HCT116 (cell line): ENCODE data around the gene TTC16. TPM values are rescaled to one million over a fixed set of nuclear protein-coding genes. Genes with fewer than 3 reads are reported as not detected.

Source experiments
- ATAC-seq: fragments of 200-7000 bp; cut with Tn5 transposase; 2 replicates; pipeline ENCODE4 v1.9.1; 2020; ENCODE audit warnings: mild to moderate bottlenecking, moderate library complexity
- BruUV-seq: library from RNA; stranded (reverse); fragments of 400-500 nt; replicated peaks from 2 replicates; lab custom pipeline; 2021; lab: Mats Ljungman, UMichigan
- CTCF ChIA-PET: fragments of 300-600 bp; sonication (Branson Sonifier 250); formaldehyde crosslinking; loops from one replicate; lab custom pipeline; 2021; ENCODE audit warnings: antibody characterized with exemption; lab: Charles Lee
- POLR2A ChIA-PET: fragments of 300-600, 350-600 bp; sonication (Branson Sonifier 250); formaldehyde crosslinking; loops from one replicate; lab custom pipeline; 2021; ENCODE audit warnings: antibody characterized with exemption; lab: Charles Lee
- RAD21 ChIA-PET, 2 experiments: fragments of 300-600 bp; sonication (Branson Sonifier 250); formaldehyde crosslinking; loops; one replicate each; lab custom pipeline; 2023; ENCODE audit warnings: low total read pairs in 2 of 2; ENCODE audit not compliant: uncharacterized antibody in 2 of 2, unreplicated experiment in 2 of 2, low non-redundant PET in 1 of 2; lab: Charles Lee
- DNase-seq: peaks from one replicate; pipeline ENCODE4 v3.0.0-alpha.2; 2010; ENCODE audit warnings: low read depth, low spot score
- H2AFZ ChIP-seq: fragments of 200-600 bp; shearing (Covaris generic), sonication (generic); 2 replicates; pipeline ENCODE4 v1.6.1; 2017; ENCODE audit warnings: low read depth, mixed run types, mixed read lengths, antibody characterized with exemption, low read length; ENCODE audit not compliant: poor library complexity, severe bottlenecking
- H3K27ac ChIP-seq: 2 replicates; pipeline ENCODE4 v1.5.1; 2012; ENCODE audit warnings: low read depth, low read length
- H3K27me3 ChIP-seq: fragments of 200-600 bp; sonication (generic); 2 replicates; pipeline ENCODE4 v1.6.1; 2016; ENCODE audit warnings: mixed run types, low read length, mixed read lengths; ENCODE audit not compliant: insufficient read depth
- H3K36me3 ChIP-seq, 2 experiments: fragments of 200-500 bp in 1 of 2; fragments of 200-600 bp in 1 of 2; sonication (Bioruptor generic) in 1 of 2; sonication (generic) in 1 of 2; 2 replicates each; pipeline versions ENCODE4 v1.5.1 to v1.6.1; 2014 to 2016; ENCODE audit warnings: low read length in 2 of 2, inconsistent platforms in 1 of 2, mixed read lengths in 1 of 2, mixed run types in 1 of 2; ENCODE audit not compliant: insufficient read depth in 2 of 2, control insufficient read depth in 1 of 2
- H3K4me1 ChIP-seq, 2 experiments: fragments of 200-600 bp in 1 of 2; sonication (generic) in 1 of 2; 2 replicates each; pipeline versions ENCODE4 v1.5.1 to v1.6.1; 2012 to 2017; ENCODE audit warnings: low read length in 2 of 2, inconsistent platforms in 1 of 2, mild to moderate bottlenecking in 1 of 2, mixed read lengths in 1 of 2, mixed run types in 1 of 2, moderate library complexity in 1 of 2; ENCODE audit not compliant: insufficient read depth in 2 of 2, control insufficient read depth in 1 of 2
- H3K4me2 ChIP-seq: fragments of 200-600 bp; sonication (generic); 2 replicates; pipeline ENCODE4 v1.6.1; 2017; ENCODE audit warnings: mixed run types, low read length, mixed read lengths
- H3K4me3 ChIP-seq, 2 experiments: fragments of 200-600 bp in 1 of 2; sonication (generic) in 1 of 2; replicated peaks in 1 of 2; 2 replicates each; pipeline ENCODE4 v1.5.1; 2011 to 2016; ENCODE audit warnings: low read length in 2 of 2, control low read depth in 1 of 2, low read depth in 1 of 2, mild to moderate bottlenecking in 1 of 2, mixed read lengths in 1 of 2, mixed run types in 1 of 2
- H3K79me2 ChIP-seq: fragments of 200-600 bp; sonication (generic); 2 replicates; pipeline ENCODE4 v1.6.1; 2017; ENCODE audit warnings: mild to moderate bottlenecking, mixed run types, low read length, moderate library complexity, mixed read lengths; ENCODE audit not compliant: insufficient read depth
- H3K9ac ChIP-seq: fragments of 200-600 bp; sonication (generic); 2 replicates; pipeline ENCODE4 v1.6.1; 2016; ENCODE audit warnings: low read length, mixed read lengths
- H3K9me2 ChIP-seq: fragments of 200-600 bp; sonication (generic), shearing (Covaris generic); 2 replicates; pipeline ENCODE4 v1.6.1; 2017; ENCODE audit warnings: mixed run types, mild to moderate bottlenecking, moderate library complexity; ENCODE audit not compliant: insufficient read depth
- H3K9me3 ChIP-seq, 2 experiments: fragments of 200-500 bp in 1 of 2; fragments of 200-600 bp in 1 of 2; sonication (Bioruptor generic) in 1 of 2; sonication (generic) in 1 of 2; 2 replicates each; pipeline ENCODE4 v1.6.1; 2014 to 2017; ENCODE audit warnings: low read length in 2 of 2, mixed read lengths in 2 of 2, inconsistent platforms in 1 of 2, low read depth in 1 of 2, mild to moderate bottlenecking in 1 of 2, mixed run types in 1 of 2, moderate library complexity in 1 of 2; ENCODE audit not compliant: control insufficient read depth in 1 of 2, insufficient read depth in 1 of 2
- H4K20me1 ChIP-seq: fragments of 200-600 bp; sonication (generic), shearing (Covaris generic); 2 replicates; pipeline ENCODE4 v1.6.1; 2017; ENCODE audit warnings: mixed run types, mild to moderate bottlenecking, moderate library complexity; ENCODE audit not compliant: insufficient read depth
- ATF3 ChIP-seq: IDR thresholded peaks from 2 replicates; pipeline ENCODE4 v1.6.1; 2012
- EGR1 ChIP-seq: IDR thresholded peaks from 2 replicates; pipeline ENCODE4 v1.6.1; 2012; ENCODE audit warnings: low read depth
- ELF1 ChIP-seq: IDR thresholded peaks from 2 replicates; pipeline ENCODE4 v1.6.1; 2012; ENCODE audit warnings: low read depth, borderline replicate concordance
- EZH2phosphoT487 ChIP-seq: fragments of 200-600 bp; IDR thresholded peaks from 2 replicates; pipeline ENCODE4 v1.6.1; 2018; ENCODE audit warnings: antibody characterized with exemption, borderline replicate concordance
- FOSL1 ChIP-seq: IDR thresholded peaks from 2 replicates; pipeline ENCODE4 v1.6.1; 2012; ENCODE audit warnings: low read depth
- POLR2AphosphoS5 ChIP-seq: IDR thresholded peaks from 2 replicates; pipeline ENCODE4 v1.6.1; 2011; ENCODE audit warnings: mild to moderate bottlenecking, low read depth, low read length, moderate library complexity
- RAD21 ChIP-seq: IDR thresholded peaks from 2 replicates; pipeline ENCODE4 v1.6.1; 2012; ENCODE audit warnings: low read depth, mild to moderate bottlenecking
- REST ChIP-seq: IDR thresholded peaks from 2 replicates; pipeline ENCODE4 v1.6.1; 2012; ENCODE audit warnings: low read depth
- SIN3A ChIP-seq: IDR thresholded peaks from 2 replicates; pipeline ENCODE4 v1.6.1; 2012; ENCODE audit warnings: low read depth
- SP1 ChIP-seq: IDR thresholded peaks from 2 replicates; pipeline ENCODE4 v1.6.1; 2012; ENCODE audit warnings: low read depth
- TCF7L2 ChIP-seq: IDR thresholded peaks from 2 replicates; pipeline ENCODE4 v1.7.0; 2011; ENCODE audit warnings: borderline replicate concordance, inconsistent platforms; ENCODE audit not compliant: insufficient read depth, insufficient read length; ENCODE audit errors: extremely low read depth
- ZBTB33 ChIP-seq: IDR thresholded peaks from 2 replicates; pipeline ENCODE4 v1.6.1; 2011; ENCODE audit warnings: mild to moderate bottlenecking, low read length, moderate library complexity; ENCODE audit not compliant: insufficient replicate concordance; ENCODE audit errors: extremely low read depth
- ZFX ChIP-seq: fragments of 450-650 bp; IDR thresholded peaks from 2 replicates; pipeline ENCODE4 v1.6.1; 2017
- intact Hi-C: fragments of 100-400 bp; cut with micrococcal nuclease; formaldehyde crosslinking; loops from 2 replicates; pipeline ENCODE4 v1.10.0; 2022
- total RNA-seq: library from RNA; stranded (reverse); gene quantifications from one replicate; pipeline ENCODE4 v1.2.1, GENCODE V29; 2021; ENCODE audit not compliant: unreplicated experiment

Gene TTC16
- total RNA-seq, 1 experiment from 2014 or later = not detected

- H3K9ac ChIP-seq = no peak overlapping the region
- no TSS peak for BruUV-seq
- no peaks in the 10 kb centered on the region for H3K9me3 ChIP-seq
- 0 out of 4 replicates have a peak, but pooled peaks cover 0 to 4% of the 10 kb centered on the region in 2 experiments for H3K36me3 ChIP-seq
- ATAC-seq = no peak
- POLR2A ChIA-PET = no interaction called here
- no peak overlapping the region for H3K4me2 ChIP-seq
- peaks cover 9 to 19% of the 10 kb centered on the region in 2 experiments for H3K4me1 ChIP-seq
- CTCF ChIA-PET = no interaction called here
- H2AFZ ChIP-seq = no peak overlapping the region
- no peaks in the 10 kb centered on the region for H3K79me2 ChIP-seq
- intact Hi-C loops = no loop called here
- RAD21 ChIA-PET = no interaction called here
- no peaks in the 10 kb centered on the region for H4K20me1 ChIP-seq
- no peak for DNase-seq
- no peaks in the 10 kb centered on the region for H3K27me3 ChIP-seq
- TF ChIP-seq ELF1 (no peak), SIN3A (0 out of 2 replicates have a peak, but pooled peaks have one; percentile 15), RAD21 (no peak), EZH2phosphoT487 (no peak), ATF3 (no peak), FOSL1 (no peak)
- no peak overlapping the region for H3K27ac ChIP-seq
- H3K4me3 ChIP-seq = no peak overlapping the region
- H3K9me2 ChIP-seq = no peaks in the 10 kb centered on the region
Observed at GRCh38 chr9:127694890-127695720, 20.8 kb upstream of the TTC16 start.

- Histone ChIP-seq H3K27ac (no peak overlapping the region), H3K9me3 (no peaks in the 10 kb centered on the region), H3K4me3 (no peak overlapping the region), H3K27me3 (no peaks in the 10 kb centered on the region), H3K9ac (no peak overlapping the region), H2AFZ (no peak overlapping the region), H3K4me1 (peaks cover 20 to 38% of the 10 kb centered on the region in 2 experiments), H3K36me3 (no peaks in the 10 kb centered on the region), H3K4me2 (no peak overlapping the region), H4K20me1 (no peaks in the 10 kb centered on the region), H3K9me2 (no peaks in the 10 kb centered on the region), H3K79me2 (no peaks in the 10 kb centered on the region)
- ChIA-PET CTCF (interaction anchor here (0.6 kb wide), 1 partner anchor 172 kb away, joined by 4 read pairs; no protein-coding TSS in a partner anchor), RAD21 (no interaction called here), POLR2A (no interaction called here)
- DNase-seq (no peak), ATAC-seq (no peak)
- no TSS peak for BruUV-seq
- intact Hi-C loops = no loop called here
- TF ChIP-seq ATF3 (no peak), TCF7L2 (no peak), RAD21 (no peak), ZBTB33 (no peak), ZFX (no peak), SP1 (no peak), POLR2AphosphoS5 (no peak), EGR1 (no peak), REST (no peak), EZH2phosphoT487 (no peak)
Observed at GRCh38 chr9:127697575-127697974, 18.3 kb upstream of the TTC16 start.
